ENCODE measurements around the gene PPP2R3A.

PPP2R3A gene

GRCh38 chr3:136192831-136193230, 227.3 kb downstream of the PPP2R3A start:
- no peak for TF ChIP-seq EP300 (IDR thresholded peaks at IDR 0.05; ENCODE audit: borderline replicate concordance)
- TF ChIP-seq MAX (IDR thresholded peaks at IDR 0.05) = no peak
- TF ChIP-seq FOXM1 (IDR thresholded peaks at IDR 0.05; ENCODE audit: borderline replicate concordance, low read depth) = no peak
- TF ChIP-seq, protein P1, sequence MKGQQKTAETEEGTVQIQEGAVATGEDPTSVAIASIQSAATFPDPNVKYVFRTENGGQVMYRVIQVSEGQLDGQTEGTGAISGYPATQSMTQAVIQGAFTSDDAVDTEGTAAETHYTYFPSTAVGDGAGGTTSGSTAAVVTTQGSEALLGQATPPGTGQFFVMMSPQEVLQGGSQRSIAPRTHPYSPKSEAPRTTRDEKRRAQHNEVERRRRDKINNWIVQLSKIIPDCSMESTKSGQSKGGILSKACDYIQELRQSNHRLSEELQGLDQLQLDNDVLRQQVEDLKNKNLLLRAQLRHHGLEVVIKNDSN (IDR thresholded peaks at IDR 0.05) = no peak
- TF ChIP-seq EGR1 (IDR thresholded peaks at IDR 0.05) = no peak
- no peak for TF ChIP-seq REST (IDR thresholded peaks at IDR 0.05; ENCODE audit: low read depth)

DNA sequence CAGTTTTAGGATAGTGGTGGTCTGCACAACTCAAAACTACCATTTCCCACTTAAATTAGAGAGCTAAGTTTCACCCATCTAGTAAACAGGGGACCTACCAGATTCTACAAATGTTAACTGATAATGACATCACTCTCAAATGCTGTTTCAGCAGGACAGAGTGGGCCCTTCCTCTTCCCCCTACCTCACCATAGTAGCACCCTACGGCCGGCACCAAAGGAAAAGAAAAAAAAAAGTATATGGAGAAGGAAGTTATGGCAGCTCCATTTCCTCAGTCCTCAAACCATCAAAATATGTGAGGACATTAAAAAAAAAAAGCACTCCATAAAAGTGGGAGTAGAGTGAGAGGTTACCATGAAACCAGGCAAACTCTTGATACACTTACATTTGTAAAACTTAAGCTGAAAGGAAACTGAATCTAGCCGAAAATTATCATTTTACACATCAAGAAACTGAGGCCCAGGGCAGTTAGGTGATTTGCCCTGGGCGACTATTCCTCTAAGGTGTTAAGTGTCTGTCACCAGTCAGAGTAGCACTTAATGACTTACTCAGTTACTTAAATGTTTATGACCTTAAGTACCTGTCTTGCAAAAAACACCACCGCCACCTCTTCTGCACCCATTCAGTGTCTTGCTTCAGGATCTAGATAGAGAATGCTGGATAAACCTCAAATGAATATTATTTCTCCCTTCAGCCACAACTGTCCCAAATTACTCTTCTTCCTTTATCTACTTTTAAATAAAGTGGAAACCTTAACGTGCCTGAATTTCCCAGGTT, 227.9 kb downstream of the PPP2R3A start:
- TF ChIP-seq TAF1 (IDR thresholded peaks at IDR 0.05; ENCODE audit: low read depth) = no peak
- TF ChIP-seq TEAD4 (IDR thresholded peaks at IDR 0.05) = no peak
- no peak for TF ChIP-seq EP300 (IDR thresholded peaks at IDR 0.05; ENCODE audit: borderline replicate concordance)
- no peak for TF ChIP-seq ZBTB7A (IDR thresholded peaks at IDR 0.05; ENCODE audit: low read depth)
- TF ChIP-seq RAD21 (IDR thresholded peaks at IDR 0.05; ENCODE audit: low read depth) = no peak
- TF ChIP-seq TCF12 (IDR thresholded peaks at IDR 0.05; ENCODE audit: low read depth) = no peak
- TF ChIP-seq MAX (IDR thresholded peaks at IDR 0.05) = no peak
- TF ChIP-seq CEBPB (IDR thresholded peaks at IDR 0.05) = no peak
- TF ChIP-seq CREB1 (IDR thresholded peaks at IDR 0.05; ENCODE audit: low read depth) = no peak
- no peak for TF ChIP-seq NFIC (IDR thresholded peaks at IDR 0.05)

DNA sequence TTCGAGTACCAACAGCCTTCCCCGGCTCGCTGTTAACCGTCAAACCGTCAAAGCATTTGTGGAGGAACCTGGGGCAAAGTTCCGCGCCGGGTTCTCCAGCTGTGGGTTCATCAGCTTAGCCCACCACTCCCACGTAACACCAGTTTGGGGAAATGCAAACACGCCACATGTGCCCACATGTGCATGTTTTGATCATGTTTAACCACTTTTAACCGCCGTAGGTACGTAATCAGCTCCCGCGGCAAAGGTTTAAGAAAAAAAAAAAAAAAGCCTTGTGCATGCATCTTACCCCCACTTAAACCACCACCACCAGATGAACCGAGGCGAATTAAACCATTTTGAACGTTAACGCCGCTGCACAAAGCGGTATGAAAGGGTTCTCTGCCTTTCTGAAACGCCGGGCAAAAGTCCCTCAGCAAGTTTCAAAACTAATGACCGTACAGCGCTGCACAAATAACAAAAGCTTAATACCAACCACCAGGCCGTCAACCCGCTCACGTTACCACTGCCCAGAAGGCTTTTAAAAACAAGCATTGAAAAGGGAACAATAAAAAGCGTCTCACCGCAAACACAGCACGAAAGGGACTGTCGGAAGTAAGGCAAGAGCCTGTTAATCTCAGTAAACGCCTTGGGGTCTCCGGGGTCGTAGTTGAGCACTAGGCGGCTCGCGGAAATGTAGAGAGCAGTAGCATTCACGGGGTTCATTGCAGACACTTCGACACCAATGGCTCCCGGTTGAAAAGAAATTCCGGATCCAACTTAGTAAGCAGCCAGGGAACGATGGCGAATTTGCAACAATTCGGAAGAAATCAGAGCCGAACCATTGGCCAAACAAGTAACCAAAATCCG, 229.1 kb downstream of the PPP2R3A start:
- TF ChIP-seq CEBPB (IDR thresholded peaks at IDR 0.05) (no peak), TCF12 (IDR thresholded peaks at IDR 0.05; ENCODE audit: low read depth) (peak; percentile 16; the same call in 1 of the 2 replicates), YY1 (IDR thresholded peaks at IDR 0.05; ENCODE audit: low read depth) (no peak), REST (IDR thresholded peaks at IDR 0.05; ENCODE audit: low read depth) (no peak), RAD21 (IDR thresholded peaks at IDR 0.05; ENCODE audit: low read depth) (no peak), CREB1 (IDR thresholded peaks at IDR 0.05; ENCODE audit: low read depth) (no peak)
- TF ChIP-seq, protein P1 (IDR thresholded peaks at IDR 0.05) = no peak

DNA sequence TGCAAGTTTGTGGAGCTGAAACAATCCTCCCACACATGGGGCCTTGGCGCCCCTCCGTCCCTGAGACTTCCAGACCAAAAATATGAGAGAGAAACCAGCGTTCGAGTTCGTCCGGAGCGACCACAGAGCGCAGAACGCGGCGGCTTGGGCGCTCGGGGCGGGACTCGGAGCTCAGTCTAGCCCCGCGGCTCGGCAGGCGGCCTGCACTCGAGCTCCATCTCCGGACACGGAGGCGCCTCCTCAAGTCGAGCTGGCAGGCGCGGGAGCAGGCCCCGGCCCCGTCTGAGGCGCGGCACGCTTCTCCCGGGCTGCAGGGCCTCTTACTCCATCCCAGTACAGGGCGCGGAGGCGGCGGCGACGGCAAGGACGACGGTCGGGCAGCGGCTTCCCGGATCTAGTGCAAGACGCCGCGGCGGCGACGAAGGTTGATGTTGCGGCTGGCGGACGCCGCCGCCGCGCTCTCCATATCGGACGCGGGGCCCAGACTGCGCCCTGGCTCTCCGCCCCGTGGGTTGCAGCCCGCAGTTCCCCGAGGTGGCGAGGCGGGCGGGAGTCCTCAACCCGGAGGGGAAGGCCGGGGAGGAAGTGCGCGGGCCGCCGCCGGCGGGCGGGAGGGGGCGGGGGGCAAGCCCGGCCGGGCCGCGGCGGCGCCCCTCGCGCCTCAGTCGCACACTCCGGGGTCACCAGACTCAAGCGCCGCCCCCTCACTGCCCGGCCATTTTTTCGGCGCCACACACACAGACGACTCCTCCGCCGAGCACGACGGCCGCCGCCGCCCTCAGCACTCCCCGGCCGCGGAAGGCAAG, 229.9 kb downstream of the PPP2R3A start:
- TF ChIP-seq TAF1 (IDR thresholded peaks at IDR 0.05; ENCODE audit: low read depth) = peak; percentile 13; the same call in 1 of the 2 replicates
- peak; percentile 8; the same call in 1 of the 2 replicates for TF ChIP-seq TCF12 (IDR thresholded peaks at IDR 0.05; ENCODE audit: low read depth)
- TF ChIP-seq, protein P1 (IDR thresholded peaks at IDR 0.05) = 0 out of 2 replicates have a peak, but pooled peaks have one; percentile 3
- peak; percentile 77 for TF ChIP-seq YY1 (IDR thresholded peaks at IDR 0.05; ENCODE audit: low read depth)
- TF ChIP-seq FOXM1 (IDR thresholded peaks at IDR 0.05; ENCODE audit: borderline replicate concordance, low read depth) = no peak

DNA sequence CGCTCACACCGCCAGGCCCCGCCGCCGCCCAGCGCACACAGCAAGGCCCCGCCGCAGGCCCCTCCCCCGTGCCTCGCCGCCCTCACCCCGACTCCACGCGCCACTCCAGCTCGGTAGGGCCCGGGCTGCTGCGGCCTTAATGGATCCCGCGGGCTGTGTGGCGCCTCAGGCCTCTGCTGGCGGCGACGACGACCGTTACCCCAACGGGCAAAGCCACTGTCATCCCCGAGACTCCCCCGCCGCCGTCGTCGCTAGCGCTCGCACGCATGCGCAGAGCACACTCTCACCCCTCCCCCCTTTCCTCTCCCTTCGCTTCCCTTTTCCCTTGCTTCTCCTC, 230.5 kb downstream of the PPP2R3A start, which contains the start of gene MSL2:
Gene MSL2 (minus strand): TSS at position 272 of the 337 bp plus-strand sequence. CDS start 1,222 bp downstream, outside the sequence.
- TF ChIP-seq TCF12 (IDR thresholded peaks at IDR 0.05; ENCODE audit: low read depth) (no peak; the same call in 1 of the 2 replicates), CEBPB (IDR thresholded peaks at IDR 0.05) (no peak), TAF1 (IDR thresholded peaks at IDR 0.05; ENCODE audit: low read depth) (0 out of 2 replicates have a peak, but pooled peaks have one; percentile 33), EGR1 (IDR thresholded peaks at IDR 0.05) (no peak), RAD21 (IDR thresholded peaks at IDR 0.05; ENCODE audit: low read depth) (0 out of 2 replicates have a peak, but pooled peaks have one; percentile 0), CREB1 (IDR thresholded peaks at IDR 0.05; ENCODE audit: low read depth) (no peak)

Data from Ishikawa (cell line).